ENCODE data around the gene SYNE2. TPM values are rescaled to one million over a fixed set of nuclear protein-coding genes. Genes with fewer than 3 reads are reported as not detected.

SYNE2 gene
- polyA plus RNA-seq, 3 donors: 99.9 to 107 (median 102) TPM

DNA sequence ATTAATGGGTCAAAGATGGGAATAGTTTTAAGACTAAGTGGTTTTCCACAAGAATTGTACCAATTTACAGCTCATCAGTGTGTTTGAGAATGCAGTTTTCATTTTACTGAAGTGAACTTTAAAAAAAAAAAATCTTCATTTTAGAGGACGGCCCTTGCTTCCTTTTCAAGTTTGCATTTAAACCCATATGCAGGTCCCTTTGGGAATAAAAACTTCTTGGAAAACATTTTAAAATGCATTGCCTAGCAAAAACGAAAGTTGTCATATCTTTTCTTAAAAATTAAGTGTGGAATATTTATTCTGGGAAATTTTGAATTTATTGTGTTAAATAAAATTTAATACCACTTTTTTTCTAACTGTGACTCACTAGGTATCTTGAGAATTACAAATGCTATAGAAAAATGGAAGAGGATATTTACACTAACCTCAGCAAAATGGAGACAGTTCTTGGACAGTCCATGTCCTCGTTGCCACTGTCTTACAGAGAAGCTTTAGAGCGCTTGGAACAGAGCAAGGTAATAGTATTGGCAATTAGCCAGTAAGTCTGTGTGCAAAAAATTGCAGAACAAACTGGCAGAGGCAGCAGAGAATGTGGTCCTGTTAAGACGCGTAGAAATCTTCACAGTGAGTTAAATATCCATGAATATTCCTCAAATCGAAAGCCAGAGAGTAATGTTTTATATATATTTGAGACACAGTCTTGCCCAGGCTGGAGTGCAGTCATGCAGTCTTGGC, 209.7 kb downstream of the SYNE2 start:
- no peak for DNase-seq (ENCODE audit: low read depth in 3 of 3, low spot score in 2 of 3)

DNA sequence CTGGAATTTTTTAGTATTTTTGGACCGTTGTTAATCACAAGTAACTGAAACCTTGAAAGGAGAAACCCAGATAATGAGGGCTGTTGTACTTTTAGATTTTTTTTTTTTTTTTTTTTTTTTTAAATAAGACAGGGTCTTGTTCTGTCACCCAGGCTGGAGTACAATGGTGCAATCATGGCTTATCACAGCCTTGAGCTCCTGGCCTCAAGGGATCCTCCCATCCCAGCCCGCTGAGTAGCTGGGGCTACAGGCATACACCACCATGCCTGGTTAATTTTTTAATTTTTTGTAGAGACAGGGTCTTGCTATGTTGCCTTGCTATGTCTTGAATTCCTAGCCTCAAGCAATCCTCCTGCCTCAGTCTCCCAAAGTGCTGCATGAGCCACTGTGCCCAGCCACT, 211.6 kb downstream of the SYNE2 start:
- DNase-seq (ENCODE audit: low read depth in 3 of 3, low spot score in 2 of 3): no peak

GRCh38 chr14:64069634-64070359, 217.0 kb downstream of the SYNE2 start:
- DNase-seq (ENCODE audit: low read depth in 3 of 3, low spot score in 2 of 3): no peak

DNA sequence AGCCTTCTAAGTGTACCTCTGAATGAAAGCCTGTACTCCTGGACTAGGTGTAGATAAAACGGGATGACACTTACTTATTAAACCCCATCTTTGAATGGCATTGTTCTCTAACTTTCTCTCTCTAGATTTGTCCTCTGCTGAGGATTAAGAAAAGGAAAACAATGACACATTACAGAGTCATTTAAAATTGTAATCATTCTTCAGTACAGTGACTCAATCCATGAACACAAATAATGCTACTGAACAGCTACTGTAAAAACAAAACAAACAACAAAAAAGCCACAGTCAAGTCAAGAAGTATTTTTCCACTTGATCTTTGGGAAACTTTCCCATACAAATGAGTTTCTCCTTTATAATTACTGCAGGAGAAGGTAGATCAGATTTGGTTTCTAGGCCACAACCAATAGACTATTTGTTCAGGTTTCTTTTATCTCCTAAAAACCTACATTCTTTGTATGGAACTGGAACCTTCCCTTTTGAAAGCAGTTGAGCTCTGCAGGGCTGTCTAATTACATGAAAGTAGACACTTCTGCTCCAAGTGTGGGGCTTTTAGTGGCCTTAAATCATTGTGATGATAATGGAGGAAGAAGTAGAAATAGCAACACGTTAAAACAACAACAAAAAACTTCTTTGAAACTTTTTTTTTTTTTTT, 222.3 kb downstream of the SYNE2 start:
- DNase-seq (ENCODE audit: low read depth in 3 of 3, low spot score in 2 of 3): no peak

GRCh38 chr14:64075613-64076005, 222.8 kb downstream of the SYNE2 start:
- no peak for DNase-seq (ENCODE audit: low read depth in 3 of 3, low spot score in 2 of 3)

DNA sequence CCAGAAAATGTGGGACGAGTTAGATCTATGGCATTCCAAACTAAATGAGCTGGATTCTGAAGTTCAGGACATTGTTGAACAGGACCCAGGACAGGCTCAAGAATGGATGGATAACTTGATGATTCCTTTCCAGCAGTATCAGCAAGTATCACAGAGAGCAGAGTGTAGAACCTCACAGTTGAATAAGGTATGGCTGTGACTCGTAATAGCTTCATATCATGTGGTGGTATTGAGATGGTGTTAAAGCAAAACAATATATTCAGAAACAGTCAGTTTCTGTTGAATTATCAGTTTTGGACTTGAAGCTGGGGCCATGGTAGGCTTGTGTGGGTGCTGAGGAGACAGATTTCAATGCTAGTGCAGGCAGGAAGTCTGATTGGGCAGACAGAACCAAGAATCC, 227.6 kb downstream of the SYNE2 start:
- DNase-seq (ENCODE audit: low read depth in 3 of 3, low spot score in 2 of 3): no peak

DNA sequence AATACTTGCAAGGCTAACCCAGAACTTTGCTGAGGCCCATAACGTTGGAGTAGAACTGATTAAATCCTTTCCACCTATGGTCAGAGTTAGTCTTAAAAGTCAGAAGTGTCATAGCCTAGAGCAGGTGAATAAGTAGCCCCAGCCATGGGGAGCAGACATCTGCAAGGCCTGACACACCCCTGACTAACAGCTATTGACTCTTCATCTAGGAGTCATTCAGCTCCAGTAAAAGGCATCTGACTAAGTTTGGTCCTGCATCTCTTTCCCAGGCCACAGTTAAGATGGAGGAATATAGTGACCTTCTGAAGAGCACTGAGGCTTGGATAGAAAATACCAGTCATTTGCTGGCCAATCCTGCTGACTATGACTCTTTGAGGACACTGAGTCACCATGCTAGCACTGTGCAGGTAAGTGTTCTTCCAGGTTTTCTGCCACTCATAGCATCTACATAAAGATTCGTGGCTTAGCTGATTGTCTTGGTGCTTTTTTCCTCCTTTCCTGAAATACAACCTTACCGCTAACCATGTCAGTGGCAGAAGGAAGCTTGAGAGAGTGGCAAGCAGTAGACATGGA, 228.5 kb downstream of the SYNE2 start:
- DNase-seq (ENCODE audit: low read depth in 3 of 3, low spot score in 2 of 3): no peak

GRCh38 chr14:64082837-64083236, 230.0 kb downstream of the SYNE2 start:
- DNase-seq (ENCODE audit: low read depth in 3 of 3, low spot score in 2 of 3): no peak

GRCh38 chr14:64088647-64088964, 235.8 kb downstream of the SYNE2 start:
- no peak for DNase-seq (ENCODE audit: low read depth in 3 of 3, low spot score in 2 of 3)

DNA sequence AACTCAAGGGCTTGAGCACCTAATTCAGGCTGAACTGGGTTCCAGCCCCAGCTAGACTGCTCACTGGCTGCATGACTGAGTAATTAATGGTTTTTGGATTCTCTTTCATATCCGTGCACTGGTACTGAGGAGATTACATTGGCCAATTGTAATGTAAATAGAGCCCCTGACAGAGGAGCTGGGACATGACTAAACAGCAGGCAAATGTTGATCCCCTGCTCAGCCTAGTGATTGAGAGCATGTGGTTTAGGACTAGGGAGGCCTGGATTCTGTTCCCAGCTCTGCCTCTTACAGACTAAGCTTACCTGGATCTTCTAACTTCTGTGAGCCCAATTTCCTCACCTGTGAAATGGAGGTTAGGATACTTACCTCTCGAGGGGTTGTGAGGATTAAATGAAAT, 237.1 kb downstream of the SYNE2 start:
- no peak for DNase-seq (ENCODE audit: low read depth in 3 of 3, low spot score in 2 of 3)

GRCh38 chr14:64091217-64091616, 238.4 kb downstream of the SYNE2 start:
- DNase-seq (ENCODE audit: low read depth in 3 of 3, low spot score in 2 of 3): no peak

DNA sequence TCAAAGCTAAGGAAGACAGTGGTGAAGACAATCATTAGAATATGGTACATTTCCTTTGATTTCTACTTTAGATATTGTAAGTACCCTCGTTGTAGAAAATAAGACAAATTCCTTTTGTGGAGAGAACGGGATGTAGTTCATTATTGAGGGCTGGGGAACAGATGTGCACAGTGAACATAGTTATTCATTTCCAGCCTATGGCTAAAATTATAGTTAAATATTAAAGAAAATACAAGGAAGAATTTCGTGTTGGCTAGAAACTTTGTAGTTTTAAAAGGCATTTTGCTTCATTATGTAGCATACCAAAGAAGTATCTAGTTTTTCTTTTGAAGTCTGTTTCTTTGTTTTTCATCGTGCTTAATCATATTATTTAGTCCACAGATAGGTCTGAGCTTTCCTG, 239.5 kb downstream of the SYNE2 start:
- DNase-seq (ENCODE audit: low read depth in 3 of 3, low spot score in 2 of 3): no peak

DNA sequence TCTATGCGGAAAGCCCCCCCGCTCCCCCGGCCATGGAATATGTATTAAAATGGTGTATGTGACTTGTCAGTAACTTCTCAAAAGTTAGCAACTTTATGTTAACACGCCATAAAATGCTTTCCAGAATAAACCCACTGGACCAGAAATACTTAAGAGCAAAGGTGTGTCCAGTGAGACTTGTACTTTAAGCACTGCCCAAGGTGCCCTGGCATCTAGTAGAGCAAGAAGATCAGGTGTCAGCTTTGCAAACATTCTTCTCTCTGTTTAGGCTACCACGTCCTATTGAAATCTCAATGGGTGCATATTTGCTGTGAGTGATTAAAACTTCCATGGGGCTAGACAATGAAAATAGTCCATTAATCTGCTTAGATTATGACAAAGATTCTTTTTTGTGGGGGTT, 240.1 kb downstream of the SYNE2 start:
- no peak for DNase-seq (ENCODE audit: low read depth in 3 of 3, low spot score in 2 of 3)

GRCh38 chr14:64095620-64096019, 242.8 kb downstream of the SYNE2 start:
- DNase-seq (ENCODE audit: low read depth in 3 of 3, low spot score in 2 of 3): no peak

DNA sequence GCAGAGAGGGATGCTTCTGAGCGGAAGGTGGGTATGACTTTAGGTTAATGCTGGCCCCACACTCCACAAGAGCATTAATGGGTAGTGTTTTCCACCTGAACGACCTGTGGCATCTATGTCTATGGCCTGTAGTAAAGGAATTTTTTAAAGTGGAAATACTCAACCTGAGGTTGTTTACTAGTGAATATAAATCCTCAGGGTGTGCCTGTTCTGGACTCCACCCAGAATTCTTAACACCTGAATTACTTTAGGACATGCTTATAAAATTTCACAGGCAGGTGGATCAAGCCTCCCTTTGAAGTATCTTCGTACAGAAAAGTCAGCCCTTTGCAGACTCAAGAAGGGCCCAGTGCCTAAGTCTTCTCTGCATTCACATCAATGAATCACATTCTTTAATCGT, 245.3 kb downstream of the SYNE2 start:
- DNase-seq (ENCODE audit: low read depth in 3 of 3, low spot score in 2 of 3): no peak

DNA sequence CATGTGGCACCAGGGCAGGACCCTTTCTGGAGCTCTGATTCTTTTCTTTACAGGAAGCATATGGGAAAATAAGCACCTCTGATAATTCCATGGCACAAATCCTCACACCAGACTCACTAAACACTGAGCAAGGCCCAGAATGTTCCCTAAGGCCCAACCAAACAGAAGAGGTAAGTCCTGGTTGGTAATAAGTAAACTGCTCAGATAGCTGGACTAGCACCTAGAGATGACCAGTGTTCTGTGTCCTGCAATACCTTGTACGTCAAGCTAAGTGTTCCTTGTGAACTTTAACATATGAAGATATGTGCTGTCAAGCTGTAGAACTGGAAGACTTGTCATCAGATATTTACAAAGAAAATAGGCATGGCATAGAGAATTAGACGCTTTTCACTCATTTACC, 254.6 kb downstream of the SYNE2 start:
- no peak for DNase-seq (ENCODE audit: low read depth in 3 of 3, low spot score in 2 of 3)

DNA sequence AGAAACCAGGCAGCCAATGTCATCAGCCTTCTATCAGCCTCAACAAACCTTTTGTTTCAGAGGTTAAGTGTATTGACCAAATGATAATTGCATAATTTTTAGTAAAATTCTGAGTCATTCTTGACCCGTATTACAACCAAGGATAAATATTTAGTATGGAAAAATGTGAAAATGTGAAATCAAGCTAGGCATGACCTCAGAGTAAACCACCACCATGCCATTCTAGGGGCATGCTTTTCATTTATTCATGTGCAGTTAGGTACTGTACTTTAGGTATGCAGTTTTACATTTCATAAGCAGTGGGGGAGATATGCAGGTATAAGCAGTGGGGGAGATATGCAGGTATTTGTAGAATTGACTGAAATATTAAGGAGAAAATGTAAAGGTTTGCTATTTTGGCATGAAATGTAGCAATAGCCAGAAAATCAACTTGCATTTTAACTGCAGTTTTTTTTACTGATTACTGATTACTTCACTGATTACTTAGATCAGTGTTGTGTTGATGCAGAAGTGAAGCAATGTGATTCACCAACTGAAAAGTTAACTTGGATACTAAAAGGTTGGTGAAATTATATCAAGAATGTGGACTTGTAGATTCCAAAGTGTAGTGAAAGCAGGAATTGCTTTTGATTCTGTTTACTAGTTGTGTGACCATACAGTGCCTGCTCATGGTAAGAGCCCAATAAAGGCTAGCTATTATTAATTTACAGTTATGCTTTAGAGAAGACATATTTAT, 257.2 kb downstream of the SYNE2 start:
- DNase-seq (ENCODE audit: low read depth in 3 of 3, low spot score in 2 of 3): no peak

DNA sequence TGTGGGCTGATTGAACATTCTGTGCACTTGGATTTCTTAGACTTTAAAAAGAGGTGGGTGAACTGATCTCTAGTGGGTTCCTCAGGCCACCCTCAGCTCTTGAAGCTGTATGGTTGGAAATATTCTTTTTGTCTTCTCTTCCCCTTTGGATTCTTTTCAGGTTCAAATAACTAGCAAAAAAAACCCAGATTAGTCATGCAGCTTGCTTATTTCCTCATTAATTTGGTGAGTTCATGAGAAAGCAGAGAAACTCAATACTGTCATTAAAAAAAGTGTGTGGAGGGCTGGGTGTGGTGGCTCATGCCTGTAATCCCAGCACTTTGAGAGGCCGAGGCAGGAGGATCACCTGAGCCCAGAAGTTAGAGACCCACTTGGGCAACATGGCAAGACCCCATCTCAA, 258.0 kb downstream of the SYNE2 start:
- DNase-seq (ENCODE audit: low read depth in 3 of 3, low spot score in 2 of 3): no peak

DNA sequence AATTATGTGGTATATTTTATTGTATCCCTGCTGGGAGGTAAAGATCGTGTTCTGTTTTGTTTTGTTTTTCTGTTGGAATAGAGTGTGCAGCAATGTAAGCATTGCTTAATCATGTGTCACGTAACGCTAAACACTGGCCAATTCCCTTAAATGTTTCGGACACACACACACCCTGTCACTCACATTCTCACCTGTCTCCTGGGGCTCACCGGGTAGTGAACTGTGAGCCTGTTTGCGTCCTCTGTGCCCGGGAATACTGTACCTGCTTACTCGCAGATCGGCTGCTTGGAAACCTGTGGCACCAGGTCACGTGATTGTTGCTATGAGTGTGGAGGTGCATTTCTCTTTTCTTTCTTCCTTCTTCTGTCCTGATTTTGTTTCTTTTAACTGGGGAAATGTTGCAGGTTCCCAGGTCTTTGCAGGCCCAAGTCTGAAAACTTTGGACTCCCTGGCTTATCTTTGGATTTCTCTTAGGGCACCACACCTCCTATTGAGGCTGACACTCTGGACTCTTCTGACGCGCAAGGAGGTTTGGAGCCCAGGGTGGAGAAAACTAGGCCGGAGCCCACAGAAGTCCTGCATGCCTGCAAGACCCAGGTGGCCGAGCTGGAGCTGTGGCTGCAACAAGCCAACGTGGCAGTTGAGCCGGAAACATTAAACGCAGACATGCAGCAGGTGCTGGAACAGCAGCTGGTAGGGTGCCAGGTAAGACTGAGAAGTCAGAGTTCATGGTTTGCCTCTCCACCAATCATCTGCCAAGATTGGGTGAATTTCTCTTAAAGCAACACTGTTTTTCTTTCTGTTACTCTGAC, 260.3 kb downstream of the SYNE2 start:
- DNase-seq (ENCODE audit: low read depth in 3 of 3, low spot score in 2 of 3): no peak

DNA sequence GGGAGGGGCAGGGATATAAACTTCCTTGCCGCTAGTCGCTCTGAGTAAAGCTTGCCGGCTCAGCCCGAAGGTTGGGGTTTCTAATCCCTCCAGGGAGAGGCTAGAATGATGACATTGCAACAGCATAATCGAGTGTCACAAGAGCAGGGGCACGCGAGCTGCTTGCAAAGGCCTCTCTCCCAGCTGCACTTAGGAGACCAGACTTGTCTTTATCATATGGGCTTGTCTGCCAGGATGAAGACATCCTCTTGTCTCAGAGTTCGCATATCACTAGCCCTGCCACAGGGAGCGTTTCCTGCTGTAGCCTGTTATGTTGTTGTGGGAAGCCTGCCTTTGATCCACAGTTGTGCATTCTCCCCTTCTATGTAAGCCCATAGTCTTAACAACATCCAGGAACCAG, 261.4 kb downstream of the SYNE2 start:
- no peak for DNase-seq (ENCODE audit: low read depth in 3 of 3, low spot score in 2 of 3)

All from right renal cortex interstitium (tissue), 3 donors.